Measurements from ENCODE around the gene ABCC11. TPM values are rescaled to one million over a fixed set of nuclear protein-coding genes. Genes with fewer than 3 reads are reported as not detected.

ABCC11 gene
- total and polyA plus RNA-seq, 2 experiments from 2014 or later: 0.23 to 0.76 TPM

GRCh38 chr16:48138543-48138942 lies 108.8 kb downstream of the ABCC11 start:
- H3K27me3 ChIP-seq (replicated peaks; ENCODE audit: insufficient read depth): no peaks in the 10 kb centered on the region
- H3F3A ChIP-seq (ENCODE audit: insufficient read depth): no peaks in the 10 kb centered on the region
- H3K27ac ChIP-seq: no peak overlapping the region
- no peaks in the 10 kb centered on the region for H3K4me1 ChIP-seq (ENCODE audit: insufficient read depth)
- no peak overlapping the region for H2AFZ ChIP-seq
- H3K79me2 ChIP-seq (ENCODE audit: insufficient read depth): no peaks in the 10 kb centered on the region
- no peak overlapping the region for H3K4me2 ChIP-seq (ENCODE audit: unreplicated experiment)
- H3K9me3 ChIP-seq (ENCODE audit: low read depth): no peaks in the 10 kb centered on the region
- in situ Hi-C loops (cut with MboI): no loop called here
- 57% methylated on average over 2 of the region's 2 CpGs for WGBS, 2 experiments (ENCODE audit: low coverage in 1 of 2, low lambda C conversion rate in 2 of 2, missing lambda C conversion rate in 2 of 2)
- H3K4me3 ChIP-seq: no peak overlapping the region
- no peaks in the 10 kb centered on the region for H4K20me1 ChIP-seq (ENCODE audit: insufficient read depth)
- no peaks in the 10 kb centered on the region for H3K9me2 ChIP-seq (ENCODE audit: insufficient read depth)
- TF ChIP-seq EZH2 (IDR thresholded peaks at IDR 0.05; ENCODE audit: insufficient read depth, poor library complexity, severe bottlenecking) (no peak), EZH2phosphoT487 (IDR thresholded peaks at IDR 0.05; ENCODE audit: insufficient read depth, low read depth) (no peak)
- no peak for DNase-seq
- no peak overlapping the region for H3K9ac ChIP-seq
- no peaks in the 10 kb centered on the region for H3K36me3 ChIP-seq (ENCODE audit: low read depth)

- Histone ChIP-seq H3K4me3 (no peak overlapping the region), H3K4me1 (ENCODE audit: insufficient read depth) (no peaks in the 10 kb centered on the region), H4K20me1 (ENCODE audit: insufficient read depth) (no peaks in the 10 kb centered on the region), H3K36me3 (ENCODE audit: low read depth) (no peaks in the 10 kb centered on the region), H3K79me2 (ENCODE audit: insufficient read depth) (no peaks in the 10 kb centered on the region), H3K9me3 (ENCODE audit: low read depth) (no peaks in the 10 kb centered on the region), H3F3A (ENCODE audit: insufficient read depth) (no peaks in the 10 kb centered on the region), H3K27me3 (replicated peaks; ENCODE audit: insufficient read depth) (no peaks in the 10 kb centered on the region), H3K9me2 (ENCODE audit: insufficient read depth) (no peaks in the 10 kb centered on the region), H3K4me2 (ENCODE audit: unreplicated experiment) (no peak overlapping the region), H3K9ac (no peak overlapping the region), H2AFZ (no peak overlapping the region), H3K27ac (no peak overlapping the region)
- 73 to 77% methylated on average over 3 of the region's 3 CpGs for WGBS, 2 experiments (ENCODE audit: low coverage in 1 of 2, low lambda C conversion rate in 2 of 2, missing lambda C conversion rate in 2 of 2)
- DNase-seq: no peak
- in situ Hi-C loops (cut with MboI): no loop called here
- TF ChIP-seq EZH2 (IDR thresholded peaks at IDR 0.05; ENCODE audit: insufficient read depth, poor library complexity, severe bottlenecking) (no peak), EZH2phosphoT487 (IDR thresholded peaks at IDR 0.05; ENCODE audit: insufficient read depth, low read depth) (no peak)
Measured at GRCh38 chr16:48137822-48138221, 109.5 kb downstream of the ABCC11 start.

- TF ChIP-seq EZH2 (IDR thresholded peaks at IDR 0.05; ENCODE audit: insufficient read depth, poor library complexity, severe bottlenecking) (no peak), EZH2phosphoT487 (IDR thresholded peaks at IDR 0.05; ENCODE audit: insufficient read depth, low read depth) (no peak)
- Histone ChIP-seq H3F3A (ENCODE audit: insufficient read depth) (no peaks in the 10 kb centered on the region), H3K27ac (no peak overlapping the region), H3K79me2 (ENCODE audit: insufficient read depth) (no peaks in the 10 kb centered on the region), H3K4me2 (ENCODE audit: unreplicated experiment) (no peak overlapping the region), H3K4me1 (ENCODE audit: insufficient read depth) (no peaks in the 10 kb centered on the region), H4K20me1 (ENCODE audit: insufficient read depth) (no peaks in the 10 kb centered on the region), H3K9me3 (ENCODE audit: low read depth) (no peaks in the 10 kb centered on the region), H3K27me3 (replicated peaks; ENCODE audit: insufficient read depth) (no peaks in the 10 kb centered on the region), H2AFZ (no peak overlapping the region), H3K9me2 (ENCODE audit: insufficient read depth) (no peaks in the 10 kb centered on the region), H3K36me3 (ENCODE audit: low read depth) (no peaks in the 10 kb centered on the region), H3K9ac (no peak overlapping the region), H3K4me3 (no peak overlapping the region)
- WGBS, 2 experiments (ENCODE audit: low coverage in 1 of 2, low lambda C conversion rate in 2 of 2, missing lambda C conversion rate in 2 of 2): 61 to 66% methylated on average over 9 of the region's 9 CpGs
- in situ Hi-C loops (cut with MboI): no loop called here
- no peak for DNase-seq
Measured at GRCh38 chr16:48136547-48137360, 110.6 kb downstream of the ABCC11 start.

GRCh38 chr16:48133455-48134211 lies 113.7 kb downstream of the ABCC11 start:
- TF ChIP-seq EZH2 (IDR thresholded peaks at IDR 0.05; ENCODE audit: insufficient read depth, poor library complexity, severe bottlenecking): no peak
- no peak for TF ChIP-seq EZH2phosphoT487 (IDR thresholded peaks at IDR 0.05; ENCODE audit: insufficient read depth, low read depth)
- H2AFZ ChIP-seq: no peak overlapping the region
- H3K9me2 ChIP-seq (ENCODE audit: insufficient read depth): no peaks in the 10 kb centered on the region
- H4K20me1 ChIP-seq (ENCODE audit: insufficient read depth): no peaks in the 10 kb centered on the region
- 0 out of 2 replicates have a peak, but pooled peaks cover 1% of the 10 kb centered on the region for H3F3A ChIP-seq (ENCODE audit: insufficient read depth)
- no peaks in the 10 kb centered on the region for H3K36me3 ChIP-seq (ENCODE audit: low read depth)
- no peak overlapping the region for H3K9ac ChIP-seq
- no peaks in the 10 kb centered on the region for H3K9me3 ChIP-seq (ENCODE audit: low read depth)
- no peak overlapping the region for H3K4me2 ChIP-seq (ENCODE audit: unreplicated experiment)
- no peaks in the 10 kb centered on the region for H3K79me2 ChIP-seq (ENCODE audit: insufficient read depth)
- H3K27me3 ChIP-seq (replicated peaks; ENCODE audit: insufficient read depth): no peaks in the 10 kb centered on the region
- H3K27ac ChIP-seq: no peak overlapping the region
- H3K4me3 ChIP-seq: no peak overlapping the region
- in situ Hi-C loops (cut with MboI): no loop called here
- WGBS, 2 experiments (ENCODE audit: low coverage in 1 of 2, low lambda C conversion rate in 2 of 2, missing lambda C conversion rate in 2 of 2): 83 to 84% methylated on average over 17 to 18 of the region's 18 CpGs
- peaks cover 3% of the 10 kb centered on the region; the same call in 1 of the 2 replicates for H3K4me1 ChIP-seq (ENCODE audit: insufficient read depth)
- no peak for DNase-seq
